Fibroblast of lung (primary cell): Measurements from ENCODE around the gene AZU1.

ENCODE experiments used
- EZH2 ChIP-seq: IDR thresholded peaks from 2 replicates; pipeline ENCODE4 v1.5.1; 2012; ENCODE audit warnings: low read length, control low read depth, mild to moderate bottlenecking; ENCODE audit errors: missing control alignments
- TF ChIP-seq, protein P1 (sequence below), 2 donors: IDR thresholded peaks in 1 of 2; conservative IDR thresholded peaks in 1 of 2; 1 replicate in 1 of 2; 2 replicates in 1 of 2; pipeline ENCODE4 v1.5.1; 2011 to 2012; ENCODE audit warnings: low read length in 2 of 2, control low read depth in 1 of 2, inconsistent platforms in 1 of 2, low read depth in 1 of 2, mild to moderate bottlenecking in 1 of 2

DNA sequence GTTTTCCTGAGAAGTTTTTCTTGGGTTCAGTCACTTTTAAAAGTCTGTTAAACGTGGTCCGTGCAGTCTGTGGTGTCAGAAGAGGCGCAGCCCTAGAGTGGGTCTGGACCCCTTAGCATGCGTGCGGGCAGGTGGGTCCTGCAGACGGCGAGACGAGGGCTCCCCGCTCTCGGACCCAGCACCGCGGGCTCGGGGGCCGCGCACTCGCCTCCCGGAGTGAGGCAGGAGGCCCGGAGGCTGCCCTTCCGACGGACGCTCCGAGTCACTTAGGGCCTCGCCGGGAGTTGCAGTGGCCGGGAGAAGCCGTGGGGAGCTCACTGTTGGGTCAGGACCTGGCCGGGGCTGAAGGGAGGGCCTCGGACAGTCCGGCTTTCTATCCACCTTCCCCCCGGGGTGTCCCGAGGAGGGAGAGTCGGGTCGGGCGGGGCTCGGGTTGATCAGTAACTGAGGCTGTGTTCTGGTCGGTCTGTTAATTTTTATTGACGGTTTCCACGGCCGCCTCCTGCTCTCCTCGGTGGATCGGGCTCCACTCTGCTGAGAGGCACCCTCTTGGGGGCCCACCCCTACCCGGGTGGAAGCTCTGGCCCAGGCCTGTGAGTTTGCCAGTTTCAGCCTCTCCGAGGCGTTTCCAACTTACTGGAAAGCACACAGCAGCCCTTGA, 29.1 kb upstream of the AZU1 start:
- TF ChIP-seq, protein P1, sequence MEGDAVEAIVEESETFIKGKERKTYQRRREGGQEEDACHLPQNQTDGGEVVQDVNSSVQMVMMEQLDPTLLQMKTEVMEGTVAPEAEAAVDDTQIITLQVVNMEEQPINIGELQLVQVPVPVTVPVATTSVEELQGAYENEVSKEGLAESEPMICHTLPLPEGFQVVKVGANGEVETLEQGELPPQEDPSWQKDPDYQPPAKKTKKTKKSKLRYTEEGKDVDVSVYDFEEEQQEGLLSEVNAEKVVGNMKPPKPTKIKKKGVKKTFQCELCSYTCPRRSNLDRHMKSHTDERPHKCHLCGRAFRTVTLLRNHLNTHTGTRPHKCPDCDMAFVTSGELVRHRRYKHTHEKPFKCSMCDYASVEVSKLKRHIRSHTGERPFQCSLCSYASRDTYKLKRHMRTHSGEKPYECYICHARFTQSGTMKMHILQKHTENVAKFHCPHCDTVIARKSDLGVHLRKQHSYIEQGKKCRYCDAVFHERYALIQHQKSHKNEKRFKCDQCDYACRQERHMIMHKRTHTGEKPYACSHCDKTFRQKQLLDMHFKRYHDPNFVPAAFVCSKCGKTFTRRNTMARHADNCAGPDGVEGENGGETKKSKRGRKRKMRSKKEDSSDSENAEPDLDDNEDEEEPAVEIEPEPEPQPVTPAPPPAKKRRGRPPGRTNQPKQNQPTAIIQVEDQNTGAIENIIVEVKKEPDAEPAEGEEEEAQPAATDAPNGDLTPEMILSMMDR (conservative IDR thresholded peaks at IDR 0.05 in 1 of 2, IDR thresholded peaks at IDR 0.05 in 1 of 2; ENCODE audit: low read depth in 1 of 2, low read length in 2 of 2): no peak
- TF ChIP-seq EZH2: no peak
